Measurements from ENCODE around the gene TFCP2. TPM values are rescaled to one million over a fixed set of nuclear protein-coding genes. Genes with fewer than 3 reads are reported as not detected.

Gene TFCP2
- total RNA-seq, 4 donors from 2014 or later: 13.5 to 21.6 (median 19.5) TPM

DNA sequence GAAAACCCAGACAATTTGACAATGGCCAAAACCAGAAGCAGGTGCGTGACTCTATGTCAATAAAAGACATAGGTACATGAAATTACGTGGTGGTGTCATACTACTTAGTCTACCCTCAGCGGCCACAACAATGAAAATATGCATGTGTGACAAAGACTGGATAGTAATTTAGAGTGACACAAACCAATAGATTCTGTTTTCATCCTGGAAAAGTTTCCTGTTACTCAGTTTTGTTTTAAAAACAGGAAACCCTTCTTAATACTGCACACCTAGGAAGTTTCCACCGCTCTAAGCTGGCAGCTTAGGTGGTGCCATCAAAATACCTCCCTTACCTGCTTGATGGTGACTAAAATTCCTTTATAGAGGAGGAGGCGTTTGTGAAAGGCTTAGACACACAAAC lies 29.8 kb upstream of the TFCP2 start:
- H3K36me3 ChIP-seq: peaks cover 0 to 77% (median 2%) of the 10 kb centered on the region in 3 donors
- H3K4me1 ChIP-seq: no peaks in the 10 kb centered on the region
- no peak overlapping the region for H3K4me3 ChIP-seq
- no peak for DNase-seq (ENCODE audit: low spot score in 2 of 2)
- no peak overlapping the region for H3K27ac ChIP-seq
- H3K9me3 ChIP-seq: no peaks in the 10 kb centered on the region
- WGBS, 2 donors: 92 to 93% methylated on average over 5 of the region's 5 CpGs
- TF ChIP-seq POLR2A (IDR thresholded peaks at IDR 0.05) (no peak), EP300 (IDR thresholded peaks at IDR 0.05) (no peak)
- TF ChIP-seq, protein P1, sequence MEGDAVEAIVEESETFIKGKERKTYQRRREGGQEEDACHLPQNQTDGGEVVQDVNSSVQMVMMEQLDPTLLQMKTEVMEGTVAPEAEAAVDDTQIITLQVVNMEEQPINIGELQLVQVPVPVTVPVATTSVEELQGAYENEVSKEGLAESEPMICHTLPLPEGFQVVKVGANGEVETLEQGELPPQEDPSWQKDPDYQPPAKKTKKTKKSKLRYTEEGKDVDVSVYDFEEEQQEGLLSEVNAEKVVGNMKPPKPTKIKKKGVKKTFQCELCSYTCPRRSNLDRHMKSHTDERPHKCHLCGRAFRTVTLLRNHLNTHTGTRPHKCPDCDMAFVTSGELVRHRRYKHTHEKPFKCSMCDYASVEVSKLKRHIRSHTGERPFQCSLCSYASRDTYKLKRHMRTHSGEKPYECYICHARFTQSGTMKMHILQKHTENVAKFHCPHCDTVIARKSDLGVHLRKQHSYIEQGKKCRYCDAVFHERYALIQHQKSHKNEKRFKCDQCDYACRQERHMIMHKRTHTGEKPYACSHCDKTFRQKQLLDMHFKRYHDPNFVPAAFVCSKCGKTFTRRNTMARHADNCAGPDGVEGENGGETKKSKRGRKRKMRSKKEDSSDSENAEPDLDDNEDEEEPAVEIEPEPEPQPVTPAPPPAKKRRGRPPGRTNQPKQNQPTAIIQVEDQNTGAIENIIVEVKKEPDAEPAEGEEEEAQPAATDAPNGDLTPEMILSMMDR (IDR thresholded peaks at IDR 0.05): no peak
- H3K27me3 ChIP-seq: no peaks in the 10 kb centered on the region

DNA sequence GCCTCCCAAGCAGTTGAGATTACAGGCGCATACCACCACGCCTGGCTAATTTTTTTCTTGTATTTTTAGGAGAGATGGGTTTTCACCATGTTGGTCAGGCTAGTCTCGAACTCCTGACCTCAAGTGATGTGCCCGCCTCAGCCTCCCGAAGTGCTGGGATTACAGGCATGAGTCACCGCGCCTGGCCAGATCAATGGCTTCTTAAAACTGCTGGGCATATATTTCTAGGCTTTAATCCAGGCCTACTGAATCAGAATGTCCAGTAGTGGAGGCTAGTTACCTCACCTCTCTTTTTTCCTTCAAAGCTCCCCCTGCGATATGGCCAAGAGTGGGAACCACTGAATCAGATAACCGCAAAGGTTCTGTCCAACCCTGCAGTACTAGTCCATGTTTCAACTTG lies 27.9 kb upstream of the TFCP2 start:
- Histone ChIP-seq H3K9me3 (no peaks in the 10 kb centered on the region), H3K27ac (no peak overlapping the region), H3K4me3 (no peak overlapping the region), H3K27me3 (no peaks in the 10 kb centered on the region), H3K36me3 (peaks cover 0 to 82% (median 2%) of the 10 kb centered on the region in 3 donors), H3K4me1 (no peaks in the 10 kb centered on the region)
- TF ChIP-seq, protein P1 (IDR thresholded peaks at IDR 0.05): no peak
- no peak for TF ChIP-seq POLR2A (IDR thresholded peaks at IDR 0.05)
- TF ChIP-seq EP300 (IDR thresholded peaks at IDR 0.05): no peak
- 92 to 93% methylated on average over 9 of the region's 9 CpGs for WGBS, 2 donors
- no peak for DNase-seq (ENCODE audit: low spot score in 2 of 2)

DNA sequence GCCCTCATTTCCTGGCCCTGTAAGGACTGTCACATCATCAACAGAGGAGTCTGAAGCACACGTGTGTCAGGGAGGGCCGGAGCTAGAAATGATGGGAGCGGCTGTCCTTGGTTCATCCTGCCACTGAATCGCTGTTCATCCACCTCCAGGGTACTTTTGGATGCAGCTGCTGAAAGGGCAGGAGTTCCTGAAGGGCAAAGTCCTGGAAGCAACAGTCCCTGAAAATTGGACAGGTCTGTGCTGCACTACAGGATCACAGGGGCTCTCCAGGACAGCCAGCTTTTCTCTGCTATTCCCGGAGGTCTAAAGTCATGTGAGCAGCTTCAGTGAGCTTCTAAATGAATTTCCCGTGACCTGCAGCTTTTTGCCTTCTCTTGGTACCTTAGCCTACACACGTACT lies 27.2 kb upstream of the TFCP2 start:
- no peaks in the 10 kb centered on the region for H3K9me3 ChIP-seq
- peaks cover 0 to 84% (median 2%) of the 10 kb centered on the region in 3 donors for H3K36me3 ChIP-seq
- H3K4me3 ChIP-seq: no peak overlapping the region
- no peaks in the 10 kb centered on the region for H3K4me1 ChIP-seq
- TF ChIP-seq EP300 (IDR thresholded peaks at IDR 0.05) (no peak), POLR2A (IDR thresholded peaks at IDR 0.05) (no peak)
- TF ChIP-seq, protein P1 (IDR thresholded peaks at IDR 0.05): no peak
- no peak for DNase-seq (ENCODE audit: low spot score in 2 of 2)
- no peaks in the 10 kb centered on the region for H3K27me3 ChIP-seq
- 84 to 86% methylated on average over 7 of the region's 7 CpGs for WGBS, 2 donors
- no peak overlapping the region for H3K27ac ChIP-seq

DNA sequence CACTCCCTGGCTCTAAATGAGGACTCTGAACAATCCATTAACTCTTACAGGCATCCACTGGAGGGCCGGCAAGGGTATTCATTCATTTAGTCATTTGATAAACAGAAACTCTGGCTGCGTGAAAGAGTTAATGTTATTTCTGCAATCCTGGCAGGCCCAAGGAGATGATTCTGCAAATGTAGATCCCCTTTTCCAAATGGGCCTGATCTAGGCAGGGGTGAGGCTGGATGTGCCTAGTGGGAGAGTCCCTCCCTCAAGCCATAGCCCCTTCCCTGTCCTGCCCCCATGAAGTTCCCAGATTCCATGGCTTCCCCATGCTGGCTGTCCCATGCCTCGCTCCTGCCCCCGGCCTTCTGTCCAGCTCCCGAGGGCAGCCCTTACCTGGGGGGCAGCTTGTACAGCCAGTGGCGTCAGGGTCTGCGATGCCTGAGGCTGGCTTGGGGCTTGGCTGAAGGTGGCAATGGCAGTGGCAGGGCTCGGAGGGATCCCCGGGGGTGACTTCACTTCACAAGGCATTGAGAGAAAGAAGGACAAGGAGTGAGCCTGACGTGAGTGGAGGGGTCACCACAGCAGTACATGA lies 26.5 kb upstream of the TFCP2 start:
- 89 to 90% methylated on average over 10 of the region's 10 CpGs for WGBS, 2 donors
- TF ChIP-seq EP300 (IDR thresholded peaks at IDR 0.05): no peak
- TF ChIP-seq, protein P1 (IDR thresholded peaks at IDR 0.05): no peak
- TF ChIP-seq POLR2A (IDR thresholded peaks at IDR 0.05): no peak
- peaks cover 0 to 89% (median 2%) of the 10 kb centered on the region in 3 donors for H3K36me3 ChIP-seq

DNA sequence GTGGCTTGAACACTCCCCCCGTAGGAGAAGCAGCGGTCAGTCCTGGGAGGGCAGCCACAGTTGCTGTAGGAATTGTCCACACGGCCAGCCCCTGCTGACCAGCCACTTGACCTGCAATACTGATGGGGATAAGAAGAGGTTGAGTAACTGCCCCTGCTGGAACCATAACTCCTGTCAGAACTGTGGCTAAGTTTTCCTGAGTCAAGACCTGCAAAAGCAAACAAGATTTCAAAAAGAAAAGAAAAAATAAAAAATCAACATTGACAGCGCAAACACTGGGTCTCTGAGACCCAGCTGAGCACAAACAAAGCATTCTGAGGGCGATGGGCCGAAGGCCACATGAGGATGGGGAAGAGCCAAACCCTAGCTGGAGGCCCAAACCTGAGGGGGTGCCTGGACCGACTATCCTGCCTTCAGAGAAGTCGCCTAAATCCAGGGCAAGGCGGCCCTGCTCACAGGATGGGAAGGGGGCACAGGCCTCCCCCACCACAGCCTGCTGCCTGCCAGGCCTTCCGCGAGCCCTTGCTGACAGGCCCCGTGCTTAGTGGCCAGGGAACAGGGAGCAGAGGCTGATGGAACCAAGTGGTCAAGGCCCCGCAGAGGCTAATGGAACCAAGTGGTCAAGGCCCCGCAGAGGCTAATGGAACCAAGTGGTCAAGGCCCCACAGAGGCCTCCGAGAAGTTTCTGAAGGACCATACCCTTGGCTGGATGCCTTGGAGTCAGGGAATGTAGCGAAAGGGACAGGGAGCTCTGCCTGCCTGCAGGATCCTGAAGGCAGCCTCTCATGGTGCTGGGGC lies 25.8 kb upstream of the TFCP2 start:
- Histone ChIP-seq H3K4me3 (no peak overlapping the region), H3K9me3 (no peaks in the 10 kb centered on the region), H3K27me3 (no peaks in the 10 kb centered on the region), H3K4me1 (no peaks in the 10 kb centered on the region), H3K27ac (no peak overlapping the region), H3K36me3 (peaks cover 0 to 89% (median 2%) of the 10 kb centered on the region in 3 donors)
- WGBS, 2 donors: 75 to 77% methylated on average over 11 to 14 of the region's 16 CpGs
- TF ChIP-seq, protein P1 (IDR thresholded peaks at IDR 0.05): no peak
- no peak for TF ChIP-seq EP300 (IDR thresholded peaks at IDR 0.05)
- TF ChIP-seq POLR2A (IDR thresholded peaks at IDR 0.05): no peak
- no peak for DNase-seq (ENCODE audit: low spot score in 2 of 2)

More for the DNA sequence above, 26.5 kb upstream of the TFCP2 start:
- H3K27me3 ChIP-seq: no peaks in the 10 kb centered on the region
- DNase-seq (ENCODE audit: low spot score in 2 of 2): no peak
- no peaks in the 10 kb centered on the region for H3K4me1 ChIP-seq
- H3K27ac ChIP-seq: no peak overlapping the region
- no peak overlapping the region for H3K4me3 ChIP-seq
- H3K9me3 ChIP-seq: no peaks in the 10 kb centered on the region
